Heart right ventricle (tissue), 16 donors: ENCODE measurements around the gene LCP1. TPM values are rescaled to one million over a fixed set of nuclear protein-coding genes. Genes with fewer than 3 reads are reported as not detected.

ENCODE experiments used
- ATAC-seq, 8 donors: fragments of 200-7000 bp; cut with Tn5 transposase; one replicate each; pipeline ENCODE4 v1.9.1; 2020; ENCODE audit warnings: mild to moderate bottlenecking in 8 of 8, moderate library complexity in 8 of 8, moderate number of reproducible peaks in 1 of 8
- DNase-seq, 2 donors: peaks; one replicate each; pipeline ENCODE4 v3.0.0-alpha.2; 2020
- H3K27ac ChIP-seq, 10 donors: fragments of 200-600 bp; sonication (generic) in 2 of 10; one replicate each; pipeline versions ENCODE4 v1.5.0 to v1.8.0; 2020 to 2022; ENCODE audit warnings: mild to moderate bottlenecking in 3 of 10
- H3K27me3 ChIP-seq, 7 donors: fragments of 200-600 bp; one replicate each; pipeline ENCODE4 v1.8.0; 2021 to 2022; ENCODE audit warnings: mild to moderate bottlenecking in 2 of 7
- H3K36me3 ChIP-seq, 9 donors: fragments of 200-600 bp; sonication (generic) in 1 of 9; one replicate each; pipeline versions ENCODE4 v1.5.0 to v1.8.0; 2020 to 2022; ENCODE audit warnings: mild to moderate bottlenecking in 2 of 9
- H3K4me1 ChIP-seq, 9 donors: fragments of 200-600 bp; sonication (generic) in 1 of 9; one replicate each; pipeline versions ENCODE4 v1.5.0 to v1.8.0; 2020 to 2022; ENCODE audit warnings: mild to moderate bottlenecking in 4 of 9
- H3K4me3 ChIP-seq, 10 donors: fragments of 200-600 bp; sonication (generic) in 2 of 10; one replicate each; pipeline versions ENCODE4 v1.5.0 to v1.8.0; 2020 to 2022; ENCODE audit warnings: mild to moderate bottlenecking in 7 of 10, moderate library complexity in 2 of 10
- H3K9me3 ChIP-seq, 11 donors: fragments of 200-600 bp in 10 of 11; sonication (generic) in 2 of 11; one replicate each; pipeline versions ENCODE4 v1.5.0 to v1.8.0; 2013 to 2022; ENCODE audit warnings: mild to moderate bottlenecking in 2 of 11, control low read depth in 1 of 11, moderate library complexity in 1 of 11
- CTCF ChIP-seq, 9 donors: fragments of 200-600 bp; sonication (generic) in 2 of 9; IDR thresholded peaks; one replicate each; pipeline versions ENCODE4 v1.5.0 to v1.8.0; 2021 to 2022; ENCODE audit warnings: antibody characterized with exemption in 9 of 9, mild to moderate bottlenecking in 5 of 9, moderate library complexity in 1 of 9
- WGBS, 2 donors: extraction: QIAGEN DNeasy Blood & Tissue Kit; methylation state at CpG; one replicate each; pipeline ENCODE4 v1.1.7; 2013; ENCODE audit warnings: inconsistent platforms in 1 of 2; 5-methylcytosine and 5-hydroxymethylcytosine counted together
- intact Hi-C, 10 donors: fragments of 100-400 bp; cut with DNase I; formaldehyde crosslinking; loops; one replicate each; pipeline versions ENCODE4 v1.11.1 to v1.14.2; 2022
- polyA plus RNA-seq, 2 donors: library from polyadenylated mRNA; stranded (reverse); fragments of 200-250 nt; gene quantifications; one replicate each; pipeline ENCODE4 v1.2.3, GENCODE V29; 2013
- total RNA-seq, 10 donors: library from RNA; stranded (reverse); fragmentation: NEBNext Ultra II Directional in 3 of 10; extraction: Animal tissue kit (Norgen Biotek cat#: 25700) in 3 of 10; gene quantifications; one replicate each; pipeline versions ENCODE4 v1.2.1 to v1.2.4, GENCODE V29; 2021 to 2023
- donor health status: Arrhythmogenic right ventricular cardiomyopathy.
- donor health status: ischemic (EF 13 %, LVEDD 7.1; RV severe dilation, severe dysfunction).
- donor health status: healthy with polysubstance abuse.
- donor health status: DM: no; HTN: yes; CAD: no.
- donor health status: DM: no; HTN: no; CAD: no.
- donor health status: ischemic (EF 25% LVEDD 6.9; RV normal size, moderate dysfunction).
- donor health status: ischemic (EF 25% LVEDD 5.7; RV mildly dilated, moderate dysfunction).
- donor health status: healthy.
- donor health status: DM: yes; HTN: yes; CAD: no.
- donor health status: Ischemic cardiomyopathy.
- donor health status: ischemic (EF 35%, LVEDD 5.7; RV mildly dilated, moderate dysfunction).
- donor health status: nonischemic (EF 11% LVEDD 7.7; RV severe dilation, severe dysfunction).
- donor health status: DM: yes; HTN: yes; CAD: no.
- donor health status: PGD.
- donor health status: ischemic (EF 29% LVEDD 5.4; RV normal size, mild dysfunction).
- donor health status: nonischemic (EF 23%, LVEDD 6.1; RV moderate dilation, normal function).

LCP1 gene
- total and polyA plus RNA-seq, 12 donors: 3.2 to 127 (median 8.6) TPM

- H3K4me1 ChIP-seq: no peaks in the 10 kb centered on the region
- no peak for TF ChIP-seq CTCF (IDR thresholded peaks at IDR 0.05)
- intact Hi-C loops: no loop called here
- 80 to 81% methylated on average over 2 of the region's 2 CpGs for WGBS, 2 donors
- no peak overlapping the region for H3K4me3 ChIP-seq
- H3K9me3 ChIP-seq: no peaks in the 10 kb centered on the region
- peaks cover 0 to 100% (median 0%) of the 10 kb centered on the region in 9 donors for H3K36me3 ChIP-seq
- DNase-seq: no peak
- ATAC-seq: no peak
- no peak overlapping the region for H3K27ac ChIP-seq
- peaks cover 0 to 18% (median 3%) of the 10 kb centered on the region in 7 donors for H3K27me3 ChIP-seq
These were observed 41.9 kb downstream of the LCP1 start for GRCh38 chr13:46140044-46140443.

- no peak overlapping the region for H3K27ac ChIP-seq
- 63 to 67% methylated on average over 2 of the region's 2 CpGs for WGBS, 2 donors
- TF ChIP-seq CTCF (IDR thresholded peaks at IDR 0.05): no peak
These were observed 44.2 kb downstream of the LCP1 start for GRCh38 chr13:46137627-46138317.

GRCh38 chr13:46136688-46137087 lies 45.3 kb downstream of the LCP1 start:
- Histone ChIP-seq H3K4me3 (no peak overlapping the region), H3K27me3 (peaks cover 0 to 34% (median 5%) of the 10 kb centered on the region in 7 donors), H3K36me3 (peaks cover 0 to 100% (median 0%) of the 10 kb centered on the region in 9 donors), H3K27ac (no peak overlapping the region), H3K4me1 (no peaks in the 10 kb centered on the region), H3K9me3 (no peaks in the 10 kb centered on the region)
- intact Hi-C loops: no loop called here
- DNase-seq: no peak
- TF ChIP-seq CTCF (IDR thresholded peaks at IDR 0.05): no peak
- no peak for ATAC-seq
- WGBS, 2 donors: 73 to 76% methylated on average over 4 of the region's 4 CpGs

More at GRCh38 chr13:46137627-46138317, 44.2 kb downstream of the LCP1 start:
- intact Hi-C loops: no loop called here
- peaks cover 0 to 100% (median 0%) of the 10 kb centered on the region in 9 donors for H3K36me3 ChIP-seq
- H3K4me3 ChIP-seq: no peak overlapping the region
- H3K9me3 ChIP-seq: no peaks in the 10 kb centered on the region
- no peak for ATAC-seq
- no peak for DNase-seq
- peaks cover 0 to 24% (median under 1%) of the 10 kb centered on the region in 7 donors for H3K27me3 ChIP-seq
- H3K4me1 ChIP-seq: no peaks in the 10 kb centered on the region

GRCh38 chr13:46134961-46135522 lies 46.9 kb downstream of the LCP1 start:
- peaks cover 0 to 37% (median 9%) of the 10 kb centered on the region in 7 donors for H3K27me3 ChIP-seq
- H3K4me1 ChIP-seq: no peaks in the 10 kb centered on the region
- no peak overlapping the region for H3K4me3 ChIP-seq
- no peak for TF ChIP-seq CTCF (IDR thresholded peaks at IDR 0.05)
- ATAC-seq (no peak), DNase-seq (no peak)
- H3K36me3 ChIP-seq: peaks cover 0 to 100% (median 0%) of the 10 kb centered on the region in 9 donors
- 62 to 65% methylated on average over 4 of the region's 4 CpGs for WGBS, 2 donors
- intact Hi-C loops: no loop called here
- H3K9me3 ChIP-seq: no peaks in the 10 kb centered on the region
- H3K27ac ChIP-seq: no peak overlapping the region
